HG03521 (cell line): ENCODE measurements around the gene DAZ3.
"Not testable (repeated sequence)": the region's sequence is repeated elsewhere in the genome, so short reads cannot be mapped to it uniquely, and the experiment has no call there.

Source experiments
- ATAC-seq: cut with Tn5 transposase; IDR thresholded peaks from one replicate; pipeline ENCODE4 v1.9.1; 2021; ENCODE audit warnings: mild to moderate bottlenecking, moderate library complexity; ENCODE audit not compliant: unreplicated experiment

The DAZ3 gene

GRCh38 chrY:24813293-24813692 is at the start of gene DAZ3:
TSS of gene DAZ3 (minus strand) at chrY:24813393. CDS start at chrY:24813185, 208 bp downstream.
- not testable (repeated sequence) for ATAC-seq

- not testable (repeated sequence) for ATAC-seq
Measured at GRCh38 chrY:24833619-24834018, 20.4 kb upstream of the DAZ3 start, which contains the start of gene DAZ4. TSS of gene DAZ4 (plus strand) at chrY:24833919. CDS start at chrY:24834127, 208 bp downstream.

DNA sequence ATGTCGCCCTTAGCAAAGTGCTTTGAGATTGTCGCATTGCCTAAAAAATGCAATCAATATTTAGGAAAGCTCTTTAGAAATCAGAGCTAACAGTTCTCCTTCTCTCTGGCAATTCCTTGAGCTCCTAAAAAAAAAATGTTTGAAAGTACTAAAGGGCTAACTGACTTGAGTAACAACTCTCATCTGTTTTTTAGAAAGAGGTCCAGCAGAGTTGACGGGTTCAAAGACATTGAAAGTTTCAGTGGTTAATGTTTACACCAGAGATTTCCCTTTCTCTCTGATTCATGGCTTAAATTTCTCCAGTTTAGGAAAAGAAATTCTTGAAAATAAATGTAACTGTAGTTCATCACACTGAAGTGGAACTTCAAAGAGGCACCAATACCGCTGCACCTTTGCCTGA is 11.9 kb upstream of the DAZ3 start:
- ATAC-seq, result not testable (repeated sequence)

GRCh38 chrY:24824184-24824879 is 11.1 kb upstream of the DAZ3 start:
- not testable (repeated sequence) for ATAC-seq

DNA sequence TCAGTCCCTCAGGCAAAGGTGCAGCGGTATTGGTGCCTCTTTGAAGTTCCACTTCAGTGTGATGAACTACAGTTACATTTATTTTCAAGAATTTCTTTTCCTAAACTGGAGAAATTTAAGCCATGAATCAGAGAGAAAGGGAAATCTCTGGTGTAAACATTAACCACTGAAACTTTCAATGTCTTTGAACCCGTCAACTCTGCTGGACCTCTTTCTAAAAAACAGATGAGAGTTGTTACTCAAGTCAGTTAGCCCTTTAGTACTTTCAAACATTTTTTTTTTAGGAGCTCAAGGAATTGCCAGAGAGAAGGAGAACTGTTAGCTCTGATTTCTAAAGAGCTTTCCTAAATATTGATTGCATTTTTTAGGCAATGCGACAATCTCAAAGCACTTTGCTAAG is 8.6 kb upstream of the DAZ3 start:
- not testable (repeated sequence) for ATAC-seq
